ENCODE measurements around the gene SNUPN. TPM values are rescaled to one million over a fixed set of nuclear protein-coding genes. Genes with fewer than 3 reads are reported as not detected.

Gene SNUPN
- total and polyA plus RNA-seq, 2 of the 8 experiments (the other 6 are each of a cell fraction or from before 2014, with no cell fraction given): 13.3 to 28.2 TPM

GRCh38 chr15:75573648-75574384, 51.7 kb downstream of the SNUPN start (continued):
- TF ChIP-seq RAD21 (IDR thresholded peaks at IDR 0.05 in 1 of 2, conservative IDR thresholded peaks at IDR 0.05 in 1 of 2; ENCODE audit: low read depth in 2 of 2, low read length in 2 of 2) (no peak), HDAC2 (IDR thresholded peaks at IDR 0.05; ENCODE audit: borderline replicate concordance in 1 of 2, low read depth in 2 of 2, low read length in 2 of 2) (no peak), KDM1A (IDR thresholded peaks at IDR 0.05; ENCODE audit: borderline replicate concordance, low read length) (no peak), POU5F1 (IDR thresholded peaks at IDR 0.05; ENCODE audit: low read depth, low read length) (no peak)

All from H1 (cell line).